Breast epithelium (tissue), 4 donors: ENCODE results near the gene FAM136A. TPM values are rescaled to one million over a fixed set of nuclear protein-coding genes. Genes with fewer than 3 reads are reported as not detected.
"Not testable (repeated sequence)": the region's sequence is repeated elsewhere in the genome, so short reads cannot be mapped to it uniquely, and the experiment has no call there.

Experiments
- DNase-seq, 2 donors: peaks; one replicate each; pipeline ENCODE4 v3.0.0-alpha.2; 2019; ENCODE audit warnings: low spot score in 2 of 2
- H3K27ac ChIP-seq, 2 donors: fragments of 200-600 bp; sonication (generic) in 1 of 2; one replicate each; pipeline ENCODE4 v1.5.1; 2016 to 2019; ENCODE audit warnings: mild to moderate bottlenecking in 1 of 2
- H3K27me3 ChIP-seq, 2 donors: fragments of 200-600 bp; sonication (generic) in 1 of 2; one replicate each; pipeline versions ENCODE4 v1.5.1 to v1.6.0; 2017 to 2019; ENCODE audit warnings: control low read depth in 1 of 2, mild to moderate bottlenecking in 1 of 2
- H3K36me3 ChIP-seq: fragments of 200-600 bp; one replicate; pipeline ENCODE4 v1.5.1; 2019
- H3K4me1 ChIP-seq, 2 donors: fragments of 200-600 bp; sonication (generic); one replicate each; pipeline ENCODE4 v1.5.1; 2016 to 2019; ENCODE audit warnings: control low read depth in 1 of 2
- H3K4me3 ChIP-seq, 3 donors: fragments of 200-600 bp; sonication (generic); 1 replicate in 2 of 3; 2 replicates in 1 of 3; pipeline ENCODE4 v1.5.1; 2016 to 2019; ENCODE audit warnings: mild to moderate bottlenecking in 3 of 3, moderate library complexity in 2 of 3
- H3K9me3 ChIP-seq, 2 donors: fragments of 200-600 bp; sonication (generic) in 1 of 2; one replicate each; pipeline ENCODE4 v1.5.1; 2016 to 2019; ENCODE audit warnings: control low read depth in 1 of 2
- POLR2A ChIP-seq: fragments of 450-650 bp; IDR thresholded peaks from one replicate; pipeline ENCODE4 v1.6.1; 2016; ENCODE audit warnings: antibody characterized with exemption, mild to moderate bottlenecking, moderate library complexity
- POLR2AphosphoS5 ChIP-seq, 3 donors: sonication (generic); formaldehyde crosslinking; IDR thresholded peaks; one replicate each; pipeline ENCODE4 v1.6.1; 2017; ENCODE audit warnings: antibody characterized with exemption in 3 of 3
- intact Hi-C: fragments of 100-400 bp; cut with DNase I; formaldehyde crosslinking; loops from one replicate; pipeline ENCODE4 v1.15.1; 2023; ENCODE audit warnings: low total_unique reads
- total RNA-seq, 3 donors: library from RNA; depleted of rRNA; stranded (reverse); fragments of >200 nt; gene quantifications; one replicate each; pipeline ENCODE4 v1.1.0, GENCODE V29; 2016
- TF ChIP-seq, protein P1 (sequence below), 3 donors: fragments of 450-650 bp; IDR thresholded peaks; one replicate each; pipeline ENCODE4 v1.5.1; 2016 to 2017; ENCODE audit warnings: antibody characterized with exemption in 3 of 3, mild to moderate bottlenecking in 3 of 3, moderate library complexity in 3 of 3

The FAM136A gene
- total RNA-seq, 3 donors from 2014 or later: 24.2 to 28.2 (median 26.9) TPM

DNA sequence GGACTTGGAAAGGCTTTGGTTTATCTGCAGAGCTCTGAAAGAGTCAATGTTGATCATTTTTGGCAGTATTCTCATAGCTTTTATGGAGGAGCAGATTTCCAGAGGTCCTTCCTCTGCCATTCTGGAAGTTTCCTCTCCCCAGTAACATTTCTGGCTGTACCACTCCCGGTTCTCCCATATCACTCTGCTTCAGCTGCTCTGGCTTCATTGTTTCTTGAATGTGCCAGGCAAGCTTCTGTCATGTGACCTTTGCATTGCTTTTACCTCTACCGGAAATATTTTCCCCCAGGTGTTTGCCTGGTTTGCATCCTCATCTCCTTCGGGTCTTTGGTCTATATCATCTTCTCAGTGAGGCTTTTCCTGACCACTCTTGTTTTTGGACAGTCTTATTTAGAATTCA lies 31.5 kb downstream of the FAM136A start:
- Histone ChIP-seq H3K4me1 (no peaks in the 10 kb centered on the region), H3K27me3 (no peaks in the 10 kb centered on the region), H3K36me3 (no peaks in the 10 kb centered on the region), H3K9me3 (no peaks in the 10 kb centered on the region), H3K27ac (no peak overlapping the region), H3K4me3 (no peak overlapping the region)
- TF ChIP-seq POLR2AphosphoS5 (IDR thresholded peaks at IDR 0.05): no peak
- TF ChIP-seq, protein P1, sequence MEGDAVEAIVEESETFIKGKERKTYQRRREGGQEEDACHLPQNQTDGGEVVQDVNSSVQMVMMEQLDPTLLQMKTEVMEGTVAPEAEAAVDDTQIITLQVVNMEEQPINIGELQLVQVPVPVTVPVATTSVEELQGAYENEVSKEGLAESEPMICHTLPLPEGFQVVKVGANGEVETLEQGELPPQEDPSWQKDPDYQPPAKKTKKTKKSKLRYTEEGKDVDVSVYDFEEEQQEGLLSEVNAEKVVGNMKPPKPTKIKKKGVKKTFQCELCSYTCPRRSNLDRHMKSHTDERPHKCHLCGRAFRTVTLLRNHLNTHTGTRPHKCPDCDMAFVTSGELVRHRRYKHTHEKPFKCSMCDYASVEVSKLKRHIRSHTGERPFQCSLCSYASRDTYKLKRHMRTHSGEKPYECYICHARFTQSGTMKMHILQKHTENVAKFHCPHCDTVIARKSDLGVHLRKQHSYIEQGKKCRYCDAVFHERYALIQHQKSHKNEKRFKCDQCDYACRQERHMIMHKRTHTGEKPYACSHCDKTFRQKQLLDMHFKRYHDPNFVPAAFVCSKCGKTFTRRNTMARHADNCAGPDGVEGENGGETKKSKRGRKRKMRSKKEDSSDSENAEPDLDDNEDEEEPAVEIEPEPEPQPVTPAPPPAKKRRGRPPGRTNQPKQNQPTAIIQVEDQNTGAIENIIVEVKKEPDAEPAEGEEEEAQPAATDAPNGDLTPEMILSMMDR (IDR thresholded peaks at IDR 0.05): no peak
- no peak for DNase-seq
- intact Hi-C loops: no loop called here

DNA sequence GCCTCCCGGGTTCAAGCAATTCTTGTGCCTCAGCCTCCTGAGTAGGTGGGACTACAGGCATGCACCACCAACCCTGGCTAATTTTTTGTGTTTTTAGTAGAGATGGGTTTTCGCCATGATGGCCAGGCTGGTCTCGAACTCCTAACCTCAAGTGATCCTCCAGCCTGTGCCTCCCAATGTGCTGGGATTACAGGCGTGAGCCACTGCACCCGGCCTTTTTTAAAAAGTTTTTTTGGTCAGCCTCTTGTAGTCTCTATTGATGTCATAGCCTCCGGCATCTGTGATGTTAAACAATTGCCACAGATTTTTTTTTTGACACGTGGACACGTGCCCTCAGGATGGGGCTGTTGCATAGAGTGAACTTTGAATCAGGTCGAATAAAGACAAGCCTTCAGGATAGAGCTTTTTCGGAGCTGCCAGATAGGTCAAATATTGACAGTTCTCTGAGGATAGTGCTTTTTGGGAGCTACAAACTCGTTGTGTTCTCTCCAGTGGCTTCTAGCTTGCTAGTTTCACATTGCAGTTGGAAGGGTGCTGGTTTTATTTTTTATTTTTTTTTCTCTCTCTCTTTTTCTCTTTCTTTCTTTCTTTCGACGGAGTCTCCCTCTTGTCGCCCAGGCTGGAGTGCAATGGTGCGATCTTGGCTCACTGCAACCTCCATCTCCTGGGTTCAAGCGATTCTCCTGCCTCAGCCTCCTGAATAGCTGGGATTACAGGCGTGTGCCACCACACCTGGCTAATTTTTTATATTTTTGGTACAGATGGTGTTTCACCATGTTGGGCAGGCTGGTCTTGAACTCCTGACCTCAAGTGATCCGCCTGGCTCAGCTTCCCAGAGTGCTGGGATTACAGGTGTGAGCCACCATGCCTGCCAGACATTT lies 32.2 kb downstream of the FAM136A start:
- H3K27me3 ChIP-seq, intact Hi-C loops, H3K36me3 ChIP-seq, H3K4me3 ChIP-seq, DNase-seq, H3K27ac ChIP-seq, H3K4me1 ChIP-seq, H3K9me3 ChIP-seq: not testable (repeated sequence)

DNA sequence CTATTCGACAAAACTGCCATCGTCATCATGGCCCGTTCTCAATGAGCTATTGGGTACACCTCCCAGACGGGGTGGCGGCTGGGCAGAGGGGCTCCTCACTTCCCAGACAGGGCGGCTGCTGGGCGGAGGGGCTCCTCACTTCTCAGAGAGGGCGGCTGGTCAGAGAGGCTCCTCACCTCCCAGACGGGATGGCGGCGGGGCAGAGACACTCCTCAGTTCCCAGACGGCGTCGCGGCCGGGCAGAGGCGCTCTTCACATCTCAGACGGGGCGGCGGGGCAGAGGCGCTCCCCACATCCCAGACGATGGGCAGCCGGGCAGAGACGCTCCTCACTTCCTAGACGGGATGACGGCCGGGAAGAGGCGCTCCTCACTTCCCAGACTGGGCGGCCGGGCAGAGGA lies 34.9 kb downstream of the FAM136A start:
- H3K27me3 ChIP-seq, H3K4me3 ChIP-seq, intact Hi-C loops, H3K27ac ChIP-seq, H3K9me3 ChIP-seq, H3K36me3 ChIP-seq, DNase-seq, H3K4me1 ChIP-seq: not testable (repeated sequence)

DNA sequence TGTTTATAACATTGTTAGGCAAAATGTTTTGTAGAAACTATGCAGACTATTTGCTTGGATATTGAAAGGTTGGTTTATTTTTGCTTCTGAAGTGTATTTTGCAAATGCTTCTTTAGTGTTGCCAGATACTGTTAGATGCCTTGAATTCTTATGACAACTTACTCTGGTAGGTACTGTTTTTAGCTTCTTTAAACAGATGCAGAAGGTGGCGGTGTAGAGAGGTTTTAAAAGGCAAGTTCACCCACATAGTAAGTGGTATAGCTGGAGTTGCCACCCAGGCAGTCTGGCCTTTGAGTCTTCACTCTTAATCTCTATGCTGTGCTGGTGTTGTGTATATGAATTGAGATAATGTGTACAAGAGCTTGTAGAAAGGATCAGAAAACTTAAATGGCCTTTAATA lies 40.4 kb downstream of the FAM136A start:
- Histone ChIP-seq H3K36me3 (no peaks in the 10 kb centered on the region), H3K4me1 (peaks cover 6 to 10% of the 10 kb centered on the region in 2 donors), H3K9me3 (no peaks in the 10 kb centered on the region), H3K27me3 (no peaks in the 10 kb centered on the region), H3K27ac (no peak overlapping the region), H3K4me3 (peak overlapping the region in 1 of 3 donors; percentile 15)
- intact Hi-C loops: no loop called here
- no peak for DNase-seq
- TF ChIP-seq POLR2A: no peak
- no peak for TF ChIP-seq POLR2AphosphoS5 (IDR thresholded peaks at IDR 0.05)
- TF ChIP-seq, protein P1 (IDR thresholded peaks at IDR 0.05): no peak

DNA sequence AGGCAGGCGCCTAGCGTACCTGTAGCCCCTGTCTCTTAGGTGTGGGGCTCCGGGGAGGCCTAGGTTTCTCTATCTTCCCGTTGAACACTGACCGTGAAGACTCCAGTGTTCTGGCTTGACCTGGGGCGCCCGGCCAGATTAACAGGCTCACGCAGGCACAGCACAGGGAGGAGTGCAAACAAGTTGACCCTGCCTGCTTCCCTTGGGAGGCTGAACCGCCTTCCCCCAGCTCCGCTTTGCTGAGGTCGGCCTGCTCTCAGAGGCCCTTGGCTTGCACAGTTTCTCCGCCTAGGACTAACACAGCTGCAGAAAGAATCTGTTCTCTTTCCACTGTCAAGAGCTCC lies 43.4 kb downstream of the FAM136A start:
- Histone ChIP-seq H3K27me3 (no peaks in the 10 kb centered on the region), H3K4me1 (peaks cover 6 to 10% of the 10 kb centered on the region in 2 donors), H3K9me3 (no peaks in the 10 kb centered on the region), H3K27ac (peak overlapping the region; percentile 87 to 89), H3K4me3 (peak overlapping the region; percentile 83 to 89 (median 89)), H3K36me3 (no peaks in the 10 kb centered on the region)
- TF ChIP-seq POLR2AphosphoS5 (IDR thresholded peaks at IDR 0.05) (no peak), POLR2A (no peak)
- TF ChIP-seq, protein P1 (IDR thresholded peaks at IDR 0.05): no peak
- DNase-seq: peak; percentile 40 to 60
- intact Hi-C loops: no loop called here

DNA sequence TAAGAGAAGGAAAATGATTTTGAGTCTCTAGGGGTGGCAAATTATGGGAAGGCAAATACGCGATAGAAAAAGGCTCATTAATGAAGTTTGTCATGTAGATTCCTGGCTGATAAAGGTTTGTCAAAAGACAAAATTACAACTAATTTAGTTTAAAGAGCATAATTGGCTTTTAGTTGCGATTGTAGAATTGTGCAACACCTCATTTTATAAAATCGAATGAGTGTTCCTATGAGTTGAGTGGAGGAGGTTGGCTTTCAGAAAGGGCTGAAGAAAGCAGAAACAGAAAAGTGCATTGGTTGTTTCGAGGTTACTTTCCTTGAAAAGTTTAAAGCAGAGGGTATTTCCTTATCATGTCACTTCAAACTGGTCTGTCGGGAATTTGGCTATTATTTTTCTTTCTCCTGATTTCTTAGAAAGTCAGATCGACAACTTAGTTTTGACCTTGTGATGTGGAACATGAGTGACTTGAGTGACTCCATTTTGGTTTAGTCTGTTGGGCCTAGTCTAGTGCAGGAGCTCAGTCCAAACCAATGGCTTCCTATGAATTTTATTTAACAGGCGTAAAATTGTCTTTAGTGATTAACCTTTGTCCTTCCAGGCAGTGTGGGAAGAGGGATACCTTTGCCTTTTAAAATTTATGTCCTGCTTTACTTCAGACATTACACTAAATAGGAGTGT lies 46.1 kb downstream of the FAM136A start:
- no peaks in the 10 kb centered on the region for H3K9me3 ChIP-seq
- H3K4me3 ChIP-seq: no peak overlapping the region
- intact Hi-C loops: no loop called here
- peaks cover 6 to 10% of the 10 kb centered on the region in 2 donors for H3K4me1 ChIP-seq
- no peaks in the 10 kb centered on the region for H3K36me3 ChIP-seq
- H3K27ac ChIP-seq: no peak overlapping the region
- TF ChIP-seq, protein P1 (IDR thresholded peaks at IDR 0.05): no peak
- TF ChIP-seq POLR2A: no peak
- no peak for TF ChIP-seq POLR2AphosphoS5 (IDR thresholded peaks at IDR 0.05)
- H3K27me3 ChIP-seq: no peaks in the 10 kb centered on the region
- DNase-seq: no peak
